Right lobe of liver (tissue), 4 donors: ENCODE measurements around the gene SIMC1.
"Not testable (repeated sequence)": the region's sequence is repeated elsewhere in the genome, so short reads cannot be mapped to it uniquely, and the experiment has no call there.

ENCODE experiments used
- POLR2A ChIP-seq: fragments of 450-650 bp; IDR thresholded peaks from one replicate; pipeline ENCODE4 v1.6.1; 2017; ENCODE audit warnings: antibody characterized with exemption, mild to moderate bottlenecking
- TF ChIP-seq, protein P1 (sequence below), 4 donors: fragments of 200-600 bp in 3 of 4; fragments of 450-650 bp in 1 of 4; IDR thresholded peaks; one replicate each; pipeline versions ENCODE4 v1.5.1 to v1.8.0; 2016 to 2022; ENCODE audit warnings: antibody characterized with exemption in 4 of 4, mild to moderate bottlenecking in 2 of 4
- donor health status: DM: no; HTN: no; CAD: no.
- donor health status: DM: no; HTN: no; CAD: no.
- donor health status: DM: no; HTN: yes; CAD: no.

DNA sequence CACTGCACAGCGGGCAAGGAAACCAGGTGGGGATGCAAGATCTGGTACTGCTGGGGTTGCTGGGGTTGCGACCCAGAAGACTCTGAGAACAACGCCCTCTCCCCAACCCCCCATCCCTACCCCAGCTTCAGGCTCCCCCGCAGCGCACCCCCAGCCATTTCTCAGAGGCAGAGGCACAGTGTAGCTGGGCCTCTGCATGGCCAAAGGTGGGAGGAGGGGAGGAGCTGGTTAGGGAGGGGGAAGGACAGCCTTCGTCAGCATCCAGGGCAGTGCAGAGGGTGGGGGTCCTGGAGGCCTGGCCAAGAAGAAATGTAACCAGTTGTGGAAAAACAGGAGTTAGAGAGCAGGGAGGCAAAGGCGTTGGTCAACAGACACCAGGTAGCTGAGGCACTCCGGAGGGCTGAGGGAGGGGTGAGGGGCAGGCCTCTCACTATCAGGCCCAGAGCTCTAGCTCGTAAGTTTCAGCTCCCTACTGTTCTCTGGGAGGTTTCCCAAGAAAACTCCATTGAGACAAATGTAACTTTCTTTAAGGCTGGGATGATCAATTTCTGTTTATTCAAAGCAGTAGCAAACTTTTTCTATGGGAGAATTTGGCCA, 38.3 kb upstream of the SIMC1 start:
- TF ChIP-seq, protein P1, sequence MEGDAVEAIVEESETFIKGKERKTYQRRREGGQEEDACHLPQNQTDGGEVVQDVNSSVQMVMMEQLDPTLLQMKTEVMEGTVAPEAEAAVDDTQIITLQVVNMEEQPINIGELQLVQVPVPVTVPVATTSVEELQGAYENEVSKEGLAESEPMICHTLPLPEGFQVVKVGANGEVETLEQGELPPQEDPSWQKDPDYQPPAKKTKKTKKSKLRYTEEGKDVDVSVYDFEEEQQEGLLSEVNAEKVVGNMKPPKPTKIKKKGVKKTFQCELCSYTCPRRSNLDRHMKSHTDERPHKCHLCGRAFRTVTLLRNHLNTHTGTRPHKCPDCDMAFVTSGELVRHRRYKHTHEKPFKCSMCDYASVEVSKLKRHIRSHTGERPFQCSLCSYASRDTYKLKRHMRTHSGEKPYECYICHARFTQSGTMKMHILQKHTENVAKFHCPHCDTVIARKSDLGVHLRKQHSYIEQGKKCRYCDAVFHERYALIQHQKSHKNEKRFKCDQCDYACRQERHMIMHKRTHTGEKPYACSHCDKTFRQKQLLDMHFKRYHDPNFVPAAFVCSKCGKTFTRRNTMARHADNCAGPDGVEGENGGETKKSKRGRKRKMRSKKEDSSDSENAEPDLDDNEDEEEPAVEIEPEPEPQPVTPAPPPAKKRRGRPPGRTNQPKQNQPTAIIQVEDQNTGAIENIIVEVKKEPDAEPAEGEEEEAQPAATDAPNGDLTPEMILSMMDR (IDR thresholded peaks at IDR 0.05) = not testable (repeated sequence)
- not testable (repeated sequence) for TF ChIP-seq POLR2A
